ENCODE data around the gene CDC14B. TPM values are rescaled to one million over a fixed set of nuclear protein-coding genes. Genes with fewer than 3 reads are reported as not detected.

CDC14B gene
- total and polyA plus RNA-seq, 4 donors: 8.8 to 33.3 (median 11.3) TPM

GRCh38 chr9:96626912-96627311 lies 7.3 kb upstream of the CDC14B start:
- no peak for TF ChIP-seq EGR1 (IDR thresholded peaks at IDR 0.05; ENCODE audit: low read depth in 2 of 2)
- TF ChIP-seq ZBTB33 (IDR thresholded peaks at IDR 0.05): no peak
- no peak for TF ChIP-seq RXRA (IDR thresholded peaks at IDR 0.05)
- no peak for TF ChIP-seq ATF3 (IDR thresholded peaks at IDR 0.05)
- no peak for TF ChIP-seq FOXA2 (IDR thresholded peaks at IDR 0.05)
- TF ChIP-seq YY1 (IDR thresholded peaks at IDR 0.05): no peak
- TF ChIP-seq JUND (IDR thresholded peaks at IDR 0.05): no peak
- TF ChIP-seq NR2F2 (IDR thresholded peaks at IDR 0.05): no peak
- TF ChIP-seq HNF4A (conservative IDR thresholded peaks at IDR 0.05): no peak
- no peak for TF ChIP-seq FOXA1 (IDR thresholded peaks at IDR 0.05)
- no peak for TF ChIP-seq RAD21 (IDR thresholded peaks at IDR 0.05)
- TF ChIP-seq TAF1 (conservative IDR thresholded peaks at IDR 0.05): no peak
- TF ChIP-seq CTCF (IDR thresholded peaks at IDR 0.05; ENCODE audit: low read depth, low read length, missing input control): no peak
- TF ChIP-seq REST (IDR thresholded peaks at IDR 0.05): no peak
- no peak for TF ChIP-seq HNF4G (IDR thresholded peaks at IDR 0.05)
- no peak for TF ChIP-seq SP1 (IDR thresholded peaks at IDR 0.05)
- TF ChIP-seq, protein P1, sequence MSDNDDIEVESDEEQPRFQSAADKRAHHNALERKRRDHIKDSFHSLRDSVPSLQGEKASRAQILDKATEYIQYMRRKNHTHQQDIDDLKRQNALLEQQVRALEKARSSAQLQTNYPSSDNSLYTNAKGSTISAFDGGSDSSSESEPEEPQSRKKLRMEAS (IDR thresholded peaks at IDR 0.05): no peak
- Histone ChIP-seq H3K4me1 (ENCODE audit: control insufficient read depth in 4 of 4, insufficient read depth in 4 of 4, low read length in 3 of 4) (no peaks in the 10 kb centered on the region), H3K9ac (ENCODE audit: low read depth in 1 of 2, low read length in 2 of 2) (no peak overlapping the region), H3K27ac (ENCODE audit: low read depth in 1 of 2, low read length in 2 of 2) (no peak overlapping the region), H3K9me3 (ENCODE audit: control insufficient read depth in 4 of 4, low read length in 3 of 4) (no peaks in the 10 kb centered on the region), H3K36me3 (ENCODE audit: control insufficient read depth in 4 of 4, insufficient read depth in 3 of 4, low read depth in 1 of 4, low read length in 3 of 4) (no peaks in the 10 kb centered on the region), H3K27me3 (ENCODE audit: control insufficient read depth in 4 of 4, insufficient read depth in 4 of 4, low read length in 3 of 4) (peaks cover 0 to 3% (median 0%) of the 10 kb centered on the region in 4 donors), H3K4me3 (ENCODE audit: low read depth in 1 of 3, low read length in 3 of 3) (no peak overlapping the region)
- WGBS: 92% methylated on average over 6 of the region's 6 CpGs
- DNase-seq (ENCODE audit: low spot score): no peak

- H3K27me3 ChIP-seq (ENCODE audit: control insufficient read depth in 4 of 4, insufficient read depth in 4 of 4, low read length in 3 of 4): no peaks in the 10 kb centered on the region
- no peak overlapping the region for H3K27ac ChIP-seq (ENCODE audit: low read depth in 1 of 2, low read length in 2 of 2)
Observed at GRCh38 chr9:96621618-96622017, 2.0 kb upstream of the CDC14B start.

More at GRCh38 chr9:96621618-96622017, 2.0 kb upstream of the CDC14B start:
- Histone ChIP-seq H3K9ac (ENCODE audit: low read depth in 1 of 2, low read length in 2 of 2) (no peak overlapping the region), H3K4me1 (ENCODE audit: control insufficient read depth in 4 of 4, insufficient read depth in 4 of 4, low read length in 3 of 4) (peaks cover 0 to 3% (median 1%) of the 10 kb centered on the region in 4 donors), H3K9me3 (ENCODE audit: control insufficient read depth in 4 of 4, low read length in 3 of 4) (no peaks in the 10 kb centered on the region), H3K36me3 (ENCODE audit: control insufficient read depth in 4 of 4, insufficient read depth in 3 of 4, low read depth in 1 of 4, low read length in 3 of 4) (no peaks in the 10 kb centered on the region), H3K4me3 (ENCODE audit: low read depth in 1 of 3, low read length in 3 of 3) (no peak overlapping the region)
- 72% methylated on average over 4 of the region's 4 CpGs for WGBS
- no peak for DNase-seq (ENCODE audit: low spot score)
- TF ChIP-seq HNF4A (conservative IDR thresholded peaks at IDR 0.05): no peak
- TF ChIP-seq JUND (IDR thresholded peaks at IDR 0.05): no peak
- no peak for TF ChIP-seq HNF4G (IDR thresholded peaks at IDR 0.05)
- no peak for TF ChIP-seq CTCF (IDR thresholded peaks at IDR 0.05; ENCODE audit: low read depth, low read length, missing input control)
- TF ChIP-seq RAD21 (IDR thresholded peaks at IDR 0.05): no peak
- no peak for TF ChIP-seq FOXA1 (IDR thresholded peaks at IDR 0.05)
- no peak for TF ChIP-seq ATF3 (IDR thresholded peaks at IDR 0.05)
- TF ChIP-seq NR2F2 (IDR thresholded peaks at IDR 0.05): no peak
- TF ChIP-seq GABPA (IDR thresholded peaks at IDR 0.05 in 1 of 2, conservative IDR thresholded peaks at IDR 0.05 in 1 of 2): no peak
- TF ChIP-seq TAF1 (conservative IDR thresholded peaks at IDR 0.05): no peak
- TF ChIP-seq SP1 (IDR thresholded peaks at IDR 0.05): no peak

Data from liver (tissue), 9 donors.